K562 (cell line): ENCODE data around the gene SNX17. TPM values are rescaled to one million over a fixed set of nuclear protein-coding genes. Genes with fewer than 3 reads are reported as not detected.

Source experiments
- ATAC-seq: fragments of 200-7000 bp; cut with Tn5 transposase; 3 replicates; pipeline ENCODE4 v1.9.1; 2020; ENCODE audit warnings: moderate library complexity
- BruUV-seq: library from RNA; stranded (reverse); fragments of 400-500 nt; replicated peaks from 2 replicates; lab custom pipeline; 2021; lab: Mats Ljungman, UMichigan
- CTCF ChIA-PET: fragments of 300-600 bp; formaldehyde crosslinking; extraction: SDS; loops from one replicate; lab custom pipeline; 2021; ENCODE audit warnings: low intra/inter-chr PET ratio; lab: Yijun Ruan, JAX
- POLR2A ChIA-PET: fragments of 300-600, 350-650 bp; sonication (Branson Sonifier 250); formaldehyde crosslinking; extraction: SDS; loops from one replicate; lab custom pipeline; 2021; ENCODE audit warnings: antibody characterized with exemption, inconsistent platforms; lab: Yijun Ruan, JAX
- DNase-seq, 4 experiments: peaks; one replicate each; pipeline versions ENCODE4 v3.0.0 to v3.0.0-alpha.2; 2011 to 2018; ENCODE audit warnings: low spot score in 3 of 4, mixed read lengths in 3 of 4; ENCODE audit errors: extremely low read depth in 1 of 4
- FAIRE-seq: peaks from 2 replicates; lab custom pipeline; 2011; peaks lifted over from hg19 to GRCh38; lab: Jason Lieb, UNC
- H2AFZ ChIP-seq: 2 replicates; pipeline ENCODE4 v1.6.0; 2011; ENCODE audit warnings: low read depth, low read length, control low read depth, inconsistent platforms
- H3K27ac ChIP-seq: fragments of 200-600 bp; 3 replicates; pipeline ENCODE4 v1.8.0; 2011; ENCODE audit warnings: low read depth, mild to moderate bottlenecking, control low read depth, inconsistent platforms, low read length, moderate library complexity, mixed read lengths; ENCODE audit errors: extremely low read depth
- H3K27me3 ChIP-seq, 2 experiments: fragments of 300-600 bp in 1 of 2; 2 replicates in 1 of 2; 3 replicates in 1 of 2; pipeline versions ENCODE4 v1.6.0 to v1.8.0; 2011; ENCODE audit warnings: inconsistent platforms in 2 of 2, low read length in 2 of 2, mild to moderate bottlenecking in 1 of 2, mixed read lengths in 1 of 2, moderate library complexity in 1 of 2; ENCODE audit not compliant: control insufficient read depth in 2 of 2, insufficient read depth in 2 of 2
- H3K36me3 ChIP-seq: fragments of 300-600 bp; 3 replicates; pipeline ENCODE4 v1.8.0; 2011; ENCODE audit warnings: mild to moderate bottlenecking, low read length, inconsistent platforms; ENCODE audit not compliant: control insufficient read depth, insufficient read depth
- H3K4me1 ChIP-seq, 2 experiments: fragments of 200-600 bp in 1 of 2; replicated peaks in 1 of 2; 2 replicates in 1 of 2; 3 replicates in 1 of 2; pipeline versions ENCODE4 v1.5.1 to v1.8.0; 2011; ENCODE audit warnings: inconsistent platforms in 2 of 2, low read length in 2 of 2, mild to moderate bottlenecking in 1 of 2, mixed read lengths in 1 of 2, moderate library complexity in 1 of 2; ENCODE audit not compliant: control insufficient read depth in 2 of 2, insufficient read depth in 2 of 2
- H3K4me2 ChIP-seq: 2 replicates; pipeline ENCODE4 v1.6.1; 2011; ENCODE audit warnings: low read length, control low read depth, inconsistent platforms, mixed read lengths; ENCODE audit not compliant: insufficient read depth
- H3K4me3 ChIP-seq: fragments of 200-600 bp; sonication (generic), shearing (Covaris generic); 2 replicates; pipeline ENCODE4 v1.5.1; 2016; ENCODE audit warnings: control low read depth, inconsistent platforms
- H3K79me2 ChIP-seq: fragments of 200-600 bp; 3 replicates; pipeline ENCODE4 v1.8.0; 2011; ENCODE audit warnings: low read length, inconsistent platforms; ENCODE audit not compliant: control insufficient read depth, insufficient read depth
- H3K9ac ChIP-seq, 2 experiments: 2 replicates each; pipeline versions ENCODE4 v1.6.0 to v1.6.1; 2011; ENCODE audit warnings: low read depth in 2 of 2, low read length in 2 of 2, control low read depth in 1 of 2, inconsistent platforms in 1 of 2, mild to moderate bottlenecking in 1 of 2, mixed read lengths in 1 of 2; ENCODE audit not compliant: insufficient read depth in 1 of 2
- H3K9me1 ChIP-seq: one replicate; pipeline ENCODE4 v1.6.0; 2011; ENCODE audit warnings: inconsistent platforms, mild to moderate bottlenecking, low read length, moderate library complexity; ENCODE audit not compliant: control insufficient read depth, insufficient read depth
- H3K9me3 ChIP-seq: replicated peaks from 2 replicates; pipeline ENCODE4 v1.5.1; 2011; ENCODE audit warnings: low read depth, low read length, inconsistent platforms; ENCODE audit not compliant: control insufficient read depth, insufficient read depth
- H4K20me1 ChIP-seq: replicated peaks from 2 replicates; pipeline ENCODE4 v1.6.1; 2011; ENCODE audit warnings: low read length, inconsistent platforms, mixed read lengths; ENCODE audit not compliant: control insufficient read depth, insufficient read depth
- EGR1 ChIP-seq: fragments of 450-650 bp; conservative IDR thresholded peaks from 2 replicates; pipeline ENCODE4 v1.6.1; 2017; ENCODE audit warnings: mild to moderate bottlenecking
- HMG20B ChIP-seq: fragments of 250-450 bp; sonication (Bioruptor Pico); IDR thresholded peaks from 2 replicates; pipeline ENCODE4 v1.5.0; 2021; ENCODE audit warnings: mild to moderate bottlenecking
- HNRNPL ChIP-seq: fragments of 200-400 bp; formaldehyde crosslinking; IDR thresholded peaks from 2 replicates; pipeline ENCODE4 v1.6.1; 2017; ENCODE audit warnings: low read depth, mild to moderate bottlenecking, low read length
- MTA3 ChIP-seq: fragments of 450-650 bp; formaldehyde crosslinking; IDR thresholded peaks from 2 replicates; pipeline ENCODE4 v1.6.1; 2017; ENCODE audit warnings: mild to moderate bottlenecking, borderline replicate concordance
- MYC ChIP-seq, 2 experiments: fragments of 250-450 bp in 1 of 2; sonication (Bioruptor Pico) in 1 of 2; IDR thresholded peaks; 2 replicates each; pipeline versions ENCODE4 v1.5.1 to v1.6.1; 2012 to 2021; ENCODE audit warnings: low read depth in 2 of 2, borderline replicate concordance in 1 of 2, improper control_type of control experiment in 1 of 2, low read length in 1 of 2, mild to moderate bottlenecking in 1 of 2, moderate library complexity in 1 of 2
- NCOA1 ChIP-seq: fragments of 450-650 bp; IDR thresholded peaks from 2 replicates; pipeline ENCODE4 v1.6.1; 2016; ENCODE audit warnings: low read depth
- NR2C2 ChIP-seq, 2 experiments: fragments of 200-800 bp in 1 of 2; sonication (Bioruptor generic) in 1 of 2; sonication (generic) in 1 of 2; formaldehyde crosslinking in 1 of 2; IDR thresholded peaks; 2 replicates each; pipeline versions ENCODE4 v1.6.1 to v1.8.0; 2016 to 2022; ENCODE audit warnings: mild to moderate bottlenecking in 1 of 2, missing compliant biosample characterization in 1 of 2, missing genetic modification characterization in 1 of 2, missing genetic modification reagents in 1 of 2
- PTRF ChIP-seq: fragments of 450-650 bp; IDR thresholded peaks from 2 replicates; pipeline ENCODE4 v1.6.1; 2016; ENCODE audit warnings: mild to moderate bottlenecking, missing genetic modification characterization, missing compliant biosample characterization
- SAFB2 ChIP-seq: fragments of 200-400 bp; formaldehyde crosslinking; IDR thresholded peaks from 2 replicates; pipeline ENCODE4 v1.6.1; 2018; ENCODE audit warnings: borderline replicate concordance, low read length, low read depth, moderate library complexity; ENCODE audit not compliant: severe bottlenecking
- TEAD1 ChIP-seq, 2 experiments: fragments of 450-650 bp in 1 of 2; sonication (generic) in 1 of 2; formaldehyde crosslinking; IDR thresholded peaks; 2 replicates each; pipeline versions ENCODE4 v1.4.0 to v1.8.0; 2020 to 2022; ENCODE audit warnings: mild to moderate bottlenecking in 2 of 2, missing genetic modification reagents in 1 of 2
- TOE1 ChIP-seq, 2 experiments: fragments of 450-650 bp in 1 of 2; sonication (generic) in 1 of 2; formaldehyde crosslinking in 1 of 2; IDR thresholded peaks; 2 replicates each; pipeline versions ENCODE4 v1.7.1 to v1.8.0; 2016 to 2022; ENCODE audit warnings: borderline replicate concordance in 2 of 2, mild to moderate bottlenecking in 2 of 2, antibody characterized with exemption in 1 of 2, inconsistent platforms in 1 of 2, low read depth in 1 of 2, missing genetic modification reagents in 1 of 2, moderate library complexity in 1 of 2
- WGBS: fragments of 100-300 bp; shearing (Covaris generic); methylation state at CpG from one replicate; pipeline ENCODE4 v1.1.6; 2016; ENCODE audit warnings: low coverage, mixed read lengths; ENCODE audit not compliant: insufficient coverage; ENCODE audit errors: missing lambda C conversion rate; 5-methylcytosine and 5-hydroxymethylcytosine counted together
- in situ Hi-C: fragments of 300-500 bp; cut with MboI; formaldehyde crosslinking; loops from 4 replicates; pipeline ENCODE4 v1.15.0; 2018; ENCODE audit warnings: inconsistent platforms, mixed read lengths
- intact Hi-C: fragments of 100-400 bp; cut with micrococcal nuclease; formaldehyde crosslinking; loops from 2 replicates; pipeline ENCODE4 v1.14.2; 2022
- polyA plus RNA-seq, 8 experiments: library from polyadenylated mRNA; depleted of rRNA in 4 of 8; stranded (reverse) in 5 of 8; unstranded in 3 of 8; fragments of >200 nt; fragmentation: Nextera tagmentation in 2 of 8; fragmentation: Illumina TruSeq in 1 of 8; extraction: Ambion mirVana in 2 of 8; extraction: Trizol in 1 of 8; gene quantifications; 2 replicates each; pipeline versions ENCODE4 v1.2.1 to v1.2.3, GENCODE V29; 2011 to 2014; ENCODE audit warnings: inconsistent platforms in 1 of 8, missing spikeins in 1 of 8
- total RNA-seq, 7 experiments: library from RNA; depleted of rRNA in 6 of 7; stranded (reverse); fragments of >200 nt in 6 of 7; fragmentation: Illumina TruSeq in 2 of 7; extraction: Trizol in 2 of 7; gene quantifications; 2 replicates each; pipeline versions ENCODE4 v1.2.1 to v1.2.3, GENCODE V29; 2011 to 2021; ENCODE audit warnings: low replicate concordance in 1 of 7
- TF ChIP-seq, protein P1 (sequence below): IDR thresholded peaks from 2 replicates; pipeline ENCODE4 v1.6.1; 2014; ENCODE audit warnings: antibody characterized with exemption
- TF ChIP-seq, protein P2 (sequence below): fragments of 450-650 bp; IDR thresholded peaks from 2 replicates; pipeline ENCODE4 v1.7.0; 2016; ENCODE audit warnings: borderline replicate concordance
- TF ChIP-seq, protein P3 (sequence below), 2 experiments: IDR thresholded peaks in 1 of 2; conservative IDR thresholded peaks in 1 of 2; 2 replicates each; pipeline ENCODE4 v1.6.1; 2016; ENCODE audit warnings: low read depth in 2 of 2, mild to moderate bottlenecking in 1 of 2, missing compliant biosample characterization in 1 of 2, missing genetic modification characterization in 1 of 2, moderate library complexity in 1 of 2

Gene SNX17
- total and polyA plus RNA-seq, 9 of the 15 experiments (the other 6 are each of a cell fraction or from before 2014, with no cell fraction given): 3.0 to 75.7 (median 54.6) TPM

DNA sequence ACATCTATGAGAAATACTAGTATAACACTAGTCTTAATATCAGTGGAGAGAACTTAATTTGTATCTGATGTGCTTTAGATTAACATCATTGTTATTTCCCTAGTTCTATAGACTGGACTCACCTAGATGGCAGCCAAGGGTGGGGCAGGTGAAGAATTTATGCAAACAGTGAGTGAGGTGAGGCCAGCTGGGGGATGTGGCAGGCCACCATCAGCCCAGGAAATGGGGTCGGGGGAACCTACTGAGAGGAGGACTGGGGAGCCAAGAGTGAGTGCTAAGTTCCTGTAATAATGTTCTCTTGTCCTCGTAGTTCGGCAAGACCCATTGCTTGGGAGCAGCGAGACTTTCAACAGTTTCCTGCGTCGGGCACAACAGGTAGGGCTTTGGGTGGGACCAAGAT, 2.5 kb downstream of the SNX17 start:
- BruUV-seq: no TSS peak
- no peak for FAIRE-seq
- ChIA-PET POLR2A (interaction anchor here (1.2 kb wide), 1 partner anchor 9 kb away, joined by 4 read pairs; no protein-coding TSS in a partner anchor), CTCF (no interaction called here)
- Histone ChIP-seq H3K36me3 (peaks cover 72% of the 10 kb centered on the region), H3K4me3 (no peak overlapping the region), H3K79me2 (peaks cover 51% of the 10 kb centered on the region), H2AFZ (no peak overlapping the region), H3K27ac (no peak overlapping the region), H3K9me1 (no peaks in the 10 kb centered on the region), H3K4me1 (peaks cover 20 to 33% of the 10 kb centered on the region in 2 experiments), H3K9ac (no peak overlapping the region), H4K20me1 (no peaks in the 10 kb centered on the region), H3K4me2 (no peak overlapping the region), H3K9me3 (no peaks in the 10 kb centered on the region), H3K27me3 (no peaks in the 10 kb centered on the region)
- TF ChIP-seq, protein P1, sequence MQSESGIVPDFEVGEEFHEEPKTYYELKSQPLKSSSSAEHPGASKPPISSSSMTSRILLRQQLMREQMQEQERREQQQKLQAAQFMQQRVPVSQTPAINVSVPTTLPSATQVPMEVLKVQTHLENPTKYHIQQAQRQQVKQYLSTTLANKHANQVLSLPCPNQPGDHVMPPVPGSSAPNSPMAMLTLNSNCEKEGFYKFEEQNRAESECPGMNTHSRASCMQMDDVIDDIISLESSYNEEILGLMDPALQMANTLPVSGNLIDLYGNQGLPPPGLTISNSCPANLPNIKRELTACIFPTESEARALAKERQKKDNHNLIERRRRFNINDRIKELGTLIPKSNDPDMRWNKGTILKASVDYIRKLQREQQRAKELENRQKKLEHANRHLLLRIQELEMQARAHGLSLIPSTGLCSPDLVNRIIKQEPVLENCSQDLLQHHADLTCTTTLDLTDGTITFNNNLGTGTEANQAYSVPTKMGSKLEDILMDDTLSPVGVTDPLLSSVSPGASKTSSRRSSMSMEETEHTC: no peak
- no peak for TF ChIP-seq NR2C2 (CRISPR knock-in tag; IDR thresholded peaks at IDR 0.05)
- TF ChIP-seq NR2C2 (tag; IDR thresholded peaks at IDR 0.05): no peak
- TF ChIP-seq, protein P2, sequence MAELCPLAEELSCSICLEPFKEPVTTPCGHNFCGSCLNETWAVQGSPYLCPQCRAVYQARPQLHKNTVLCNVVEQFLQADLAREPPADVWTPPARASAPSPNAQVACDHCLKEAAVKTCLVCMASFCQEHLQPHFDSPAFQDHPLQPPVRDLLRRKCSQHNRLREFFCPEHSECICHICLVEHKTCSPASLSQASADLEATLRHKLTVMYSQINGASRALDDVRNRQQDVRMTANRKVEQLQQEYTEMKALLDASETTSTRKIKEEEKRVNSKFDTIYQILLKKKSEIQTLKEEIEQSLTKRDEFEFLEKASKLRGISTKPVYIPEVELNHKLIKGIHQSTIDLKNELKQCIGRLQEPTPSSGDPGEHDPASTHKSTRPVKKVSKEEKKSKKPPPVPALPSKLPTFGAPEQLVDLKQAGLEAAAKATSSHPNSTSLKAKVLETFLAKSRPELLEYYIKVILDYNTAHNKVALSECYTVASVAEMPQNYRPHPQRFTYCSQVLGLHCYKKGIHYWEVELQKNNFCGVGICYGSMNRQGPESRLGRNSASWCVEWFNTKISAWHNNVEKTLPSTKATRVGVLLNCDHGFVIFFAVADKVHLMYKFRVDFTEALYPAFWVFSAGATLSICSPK: no peak
- no peak for TF ChIP-seq HNRNPL
- no peak for TF ChIP-seq MYC (IDR thresholded peaks at IDR 0.05; ENCODE audit: low read depth, low read length)
- no peak for TF ChIP-seq MYC (CRISPR knock-in tag; IDR thresholded peaks at IDR 0.05; ENCODE audit: borderline replicate concordance, low read depth)
- no peak for TF ChIP-seq SAFB2
- no peak for TF ChIP-seq NCOA1
- TF ChIP-seq EGR1: no peak
- no peak for TF ChIP-seq TOE1 (IDR thresholded peaks at IDR 0.05; ENCODE audit: borderline replicate concordance)
- no peak for TF ChIP-seq TOE1 (CRISPR knock-in tag; IDR thresholded peaks at IDR 0.05; ENCODE audit: borderline replicate concordance, low read depth)
- no peak for TF ChIP-seq PTRF (tag)
- no peak for TF ChIP-seq HMG20B (CRISPR knock-in tag)
- TF ChIP-seq, protein P3, sequence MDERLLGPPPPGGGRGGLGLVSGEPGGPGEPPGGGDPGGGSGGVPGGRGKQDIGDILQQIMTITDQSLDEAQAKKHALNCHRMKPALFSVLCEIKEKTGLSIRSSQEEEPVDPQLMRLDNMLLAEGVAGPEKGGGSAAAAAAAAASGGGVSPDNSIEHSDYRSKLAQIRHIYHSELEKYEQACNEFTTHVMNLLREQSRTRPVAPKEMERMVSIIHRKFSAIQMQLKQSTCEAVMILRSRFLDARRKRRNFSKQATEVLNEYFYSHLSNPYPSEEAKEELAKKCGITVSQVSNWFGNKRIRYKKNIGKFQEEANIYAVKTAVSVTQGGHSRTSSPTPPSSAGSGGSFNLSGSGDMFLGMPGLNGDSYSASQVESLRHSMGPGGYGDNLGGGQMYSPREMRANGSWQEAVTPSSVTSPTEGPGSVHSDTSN (CRISPR knock-in tag; IDR thresholded peaks at IDR 0.05; ENCODE audit: low read depth): no peak
- TF ChIP-seq, protein P3 (tag; conservative IDR thresholded peaks at IDR 0.05; ENCODE audit: low read depth): no peak
- TF ChIP-seq TEAD1 (CRISPR knock-in tag; IDR thresholded peaks at IDR 0.05): no peak
- TF ChIP-seq MTA3: no peak
- in situ Hi-C loops: no loop called here
- WGBS: 97% methylated on average over 6 of the region's 6 CpGs
- DNase-seq: no peak
- ATAC-seq: no peak
- intact Hi-C loops: loop anchor here (5.0 kb wide), 1 partner anchor 71 kb away; no protein-coding TSS in a partner anchor
